K562 (cell line): ENCODE measurements around the gene ALG6. TPM values are rescaled to one million over a fixed set of nuclear protein-coding genes. Genes with fewer than 3 reads are reported as not detected.

Experiments used
- ATAC-seq: fragments of 200-7000 bp; cut with Tn5 transposase; 3 replicates; pipeline ENCODE4 v1.9.1; 2020; ENCODE audit warnings: moderate library complexity
- BruUV-seq: library from RNA; stranded (reverse); fragments of 400-500 nt; replicated peaks from 2 replicates; lab custom pipeline; 2021; lab: Mats Ljungman, UMichigan
- CTCF ChIA-PET: fragments of 300-600 bp; formaldehyde crosslinking; extraction: SDS; loops from one replicate; lab custom pipeline; 2021; ENCODE audit warnings: low intra/inter-chr PET ratio; lab: Yijun Ruan, JAX
- POLR2A ChIA-PET: fragments of 300-600, 350-650 bp; sonication (Branson Sonifier 250); formaldehyde crosslinking; extraction: SDS; loops from one replicate; lab custom pipeline; 2021; ENCODE audit warnings: antibody characterized with exemption, inconsistent platforms; lab: Yijun Ruan, JAX
- DNase-seq, 4 experiments: peaks; one replicate each; pipeline versions ENCODE4 v3.0.0 to v3.0.0-alpha.2; 2011 to 2018; ENCODE audit warnings: low spot score in 3 of 4, mixed read lengths in 3 of 4; ENCODE audit errors: extremely low read depth in 1 of 4
- FAIRE-seq: peaks from 2 replicates; lab custom pipeline; 2011; peaks lifted over from hg19 to GRCh38; lab: Jason Lieb, UNC
- H2AFZ ChIP-seq: 2 replicates; pipeline ENCODE4 v1.6.0; 2011; ENCODE audit warnings: low read depth, low read length, control low read depth, inconsistent platforms
- H3K27ac ChIP-seq: fragments of 200-600 bp; 3 replicates; pipeline ENCODE4 v1.8.0; 2011; ENCODE audit warnings: low read depth, mild to moderate bottlenecking, control low read depth, inconsistent platforms, low read length, moderate library complexity, mixed read lengths; ENCODE audit errors: extremely low read depth
- H3K27me3 ChIP-seq, 2 experiments: fragments of 300-600 bp in 1 of 2; 2 replicates in 1 of 2; 3 replicates in 1 of 2; pipeline versions ENCODE4 v1.6.0 to v1.8.0; 2011; ENCODE audit warnings: inconsistent platforms in 2 of 2, low read length in 2 of 2, mild to moderate bottlenecking in 1 of 2, mixed read lengths in 1 of 2, moderate library complexity in 1 of 2; ENCODE audit not compliant: control insufficient read depth in 2 of 2, insufficient read depth in 2 of 2
- H3K36me3 ChIP-seq: fragments of 300-600 bp; 3 replicates; pipeline ENCODE4 v1.8.0; 2011; ENCODE audit warnings: mild to moderate bottlenecking, low read length, inconsistent platforms; ENCODE audit not compliant: control insufficient read depth, insufficient read depth
- H3K4me1 ChIP-seq, 2 experiments: fragments of 200-600 bp in 1 of 2; replicated peaks in 1 of 2; 2 replicates in 1 of 2; 3 replicates in 1 of 2; pipeline versions ENCODE4 v1.5.1 to v1.8.0; 2011; ENCODE audit warnings: inconsistent platforms in 2 of 2, low read length in 2 of 2, mild to moderate bottlenecking in 1 of 2, mixed read lengths in 1 of 2, moderate library complexity in 1 of 2; ENCODE audit not compliant: control insufficient read depth in 2 of 2, insufficient read depth in 2 of 2
- H3K4me2 ChIP-seq: 2 replicates; pipeline ENCODE4 v1.6.1; 2011; ENCODE audit warnings: low read length, control low read depth, inconsistent platforms, mixed read lengths; ENCODE audit not compliant: insufficient read depth
- H3K4me3 ChIP-seq: fragments of 200-600 bp; sonication (generic), shearing (Covaris generic); 2 replicates; pipeline ENCODE4 v1.5.1; 2016; ENCODE audit warnings: control low read depth, inconsistent platforms
- H3K79me2 ChIP-seq: fragments of 200-600 bp; 3 replicates; pipeline ENCODE4 v1.8.0; 2011; ENCODE audit warnings: low read length, inconsistent platforms; ENCODE audit not compliant: control insufficient read depth, insufficient read depth
- H3K9ac ChIP-seq, 2 experiments: 2 replicates each; pipeline versions ENCODE4 v1.6.0 to v1.6.1; 2011; ENCODE audit warnings: low read depth in 2 of 2, low read length in 2 of 2, control low read depth in 1 of 2, inconsistent platforms in 1 of 2, mild to moderate bottlenecking in 1 of 2, mixed read lengths in 1 of 2; ENCODE audit not compliant: insufficient read depth in 1 of 2
- H3K9me1 ChIP-seq: one replicate; pipeline ENCODE4 v1.6.0; 2011; ENCODE audit warnings: inconsistent platforms, mild to moderate bottlenecking, low read length, moderate library complexity; ENCODE audit not compliant: control insufficient read depth, insufficient read depth
- H3K9me3 ChIP-seq: replicated peaks from 2 replicates; pipeline ENCODE4 v1.5.1; 2011; ENCODE audit warnings: low read depth, low read length, inconsistent platforms; ENCODE audit not compliant: control insufficient read depth, insufficient read depth
- H4K20me1 ChIP-seq: replicated peaks from 2 replicates; pipeline ENCODE4 v1.6.1; 2011; ENCODE audit warnings: low read length, inconsistent platforms, mixed read lengths; ENCODE audit not compliant: control insufficient read depth, insufficient read depth
- C11orf30 ChIP-seq: fragments of 450-650 bp; IDR thresholded peaks from 2 replicates; pipeline ENCODE4 v1.6.1; 2016; ENCODE audit warnings: low read depth, mild to moderate bottlenecking
- CEBPZ ChIP-seq: fragments of 150-350 bp; IDR thresholded peaks from 2 replicates; pipeline ENCODE4 v1.6.1; 2014; ENCODE audit warnings: low read depth, mild to moderate bottlenecking, low read length, borderline replicate concordance
- EP300 ChIP-seq: IDR thresholded peaks from 2 replicates; pipeline ENCODE4 v1.6.1; 2012; ENCODE audit warnings: low read length, improper control_type of control experiment
- KAT7 ChIP-seq: sonication (generic); formaldehyde crosslinking; IDR thresholded peaks from 2 replicates; pipeline ENCODE4 v1.8.0; 2022; ENCODE audit warnings: missing genetic modification reagents, mild to moderate bottlenecking, borderline replicate concordance
- NEUROD1 ChIP-seq: fragments of 150-350 bp; IDR thresholded peaks from 2 replicates; pipeline ENCODE4 v1.6.1; 2014; ENCODE audit warnings: borderline replicate concordance, low read length, low read depth; ENCODE audit not compliant: partially characterized antibody
- NFRKB ChIP-seq: fragments of 450-650 bp; IDR thresholded peaks from 2 replicates; pipeline ENCODE4 v1.6.1; 2016; ENCODE audit warnings: low read depth
- RBM17 ChIP-seq: fragments of 200-400 bp; formaldehyde crosslinking; IDR thresholded peaks from 2 replicates; pipeline ENCODE4 v1.6.1; 2017; ENCODE audit warnings: low read depth, mild to moderate bottlenecking, low read length, borderline replicate concordance
- RHOXF2B ChIP-seq: fragments of 250-450 bp; sonication (Bioruptor Pico); conservative IDR thresholded peaks from 2 replicates; pipeline ENCODE4 v1.5.1; 2021
- SRSF7 ChIP-seq: fragments of 200-400 bp; formaldehyde crosslinking; optimal IDR thresholded peaks from 2 replicates; pipeline ENCODE3; 2017; ENCODE audit warnings: mild to moderate bottlenecking, low read depth, low read length
- ZNF143 ChIP-seq: sonication (generic); formaldehyde crosslinking; IDR thresholded peaks from 2 replicates; pipeline ENCODE4 v1.9.0; 2022; ENCODE audit warnings: mild to moderate bottlenecking, missing genetic modification reagents
- WGBS: fragments of 100-300 bp; shearing (Covaris generic); methylation state at CpG from one replicate; pipeline ENCODE4 v1.1.6; 2016; ENCODE audit warnings: low coverage, mixed read lengths; ENCODE audit not compliant: insufficient coverage; ENCODE audit errors: missing lambda C conversion rate; 5-methylcytosine and 5-hydroxymethylcytosine counted together
- in situ Hi-C: fragments of 300-500 bp; cut with MboI; formaldehyde crosslinking; loops from 4 replicates; pipeline ENCODE4 v1.15.0; 2018; ENCODE audit warnings: inconsistent platforms, mixed read lengths
- intact Hi-C: fragments of 100-400 bp; cut with micrococcal nuclease; formaldehyde crosslinking; loops from 2 replicates; pipeline ENCODE4 v1.14.2; 2022
- polyA plus RNA-seq, 8 experiments: library from polyadenylated mRNA; depleted of rRNA in 4 of 8; stranded (reverse) in 5 of 8; unstranded in 3 of 8; fragments of >200 nt; fragmentation: Nextera tagmentation in 2 of 8; fragmentation: Illumina TruSeq in 1 of 8; extraction: Ambion mirVana in 2 of 8; extraction: Trizol in 1 of 8; gene quantifications; 2 replicates each; pipeline versions ENCODE4 v1.2.1 to v1.2.3, GENCODE V29; 2011 to 2014; ENCODE audit warnings: inconsistent platforms in 1 of 8, missing spikeins in 1 of 8
- total RNA-seq, 7 experiments: library from RNA; depleted of rRNA in 6 of 7; stranded (reverse); fragments of >200 nt in 6 of 7; fragmentation: Illumina TruSeq in 2 of 7; extraction: Trizol in 2 of 7; gene quantifications; 2 replicates each; pipeline versions ENCODE4 v1.2.1 to v1.2.3, GENCODE V29; 2011 to 2021; ENCODE audit warnings: low replicate concordance in 1 of 7
- TF ChIP-seq, protein P1 (sequence below): fragments of 200-400 bp; formaldehyde crosslinking; IDR thresholded peaks from 2 replicates; pipeline ENCODE4 v1.6.1; 2017; ENCODE audit warnings: mild to moderate bottlenecking, low read depth, low read length, moderate library complexity

Gene ALG6
- total and polyA plus RNA-seq, 9 of the 15 experiments (the other 6 are each of a cell fraction or from before 2014, with no cell fraction given) = 14.6 to 35.7 (median 23.3) TPM

- Histone ChIP-seq H3K9ac (no peak overlapping the region), H3K36me3 (peaks cover 29% of the 10 kb centered on the region; the same call in 2 of the 3 replicates), H3K79me2 (no peaks in the 10 kb centered on the region), H3K27me3 (no peaks in the 10 kb centered on the region), H3K4me2 (no peak overlapping the region), H3K9me1 (no peaks in the 10 kb centered on the region), H3K27ac (no peak overlapping the region), H3K4me3 (no peak overlapping the region), H4K20me1 (no peaks in the 10 kb centered on the region), H3K4me1 (no peaks in the 10 kb centered on the region), H3K9me3 (no peaks in the 10 kb centered on the region), H2AFZ (no peak overlapping the region)
- CTCF ChIA-PET = no interaction called here
- DNase-seq (no peak), ATAC-seq (no peak), FAIRE-seq (no peak)
- BruUV-seq = no TSS peak
- WGBS = 89% methylated on average over 2 of the region's 2 CpGs
- TF ChIP-seq CEBPZ (no peak), NFRKB (no peak), EP300 (no peak), KAT7 (CRISPR knock-in tag) (no peak), C11orf30 (no peak), ZNF143 (no peak), NEUROD1 (no peak), RBM17 (no peak), RHOXF2B (CRISPR knock-in tag) (no peak), SRSF7 (no peak)
- TF ChIP-seq, protein P1, sequence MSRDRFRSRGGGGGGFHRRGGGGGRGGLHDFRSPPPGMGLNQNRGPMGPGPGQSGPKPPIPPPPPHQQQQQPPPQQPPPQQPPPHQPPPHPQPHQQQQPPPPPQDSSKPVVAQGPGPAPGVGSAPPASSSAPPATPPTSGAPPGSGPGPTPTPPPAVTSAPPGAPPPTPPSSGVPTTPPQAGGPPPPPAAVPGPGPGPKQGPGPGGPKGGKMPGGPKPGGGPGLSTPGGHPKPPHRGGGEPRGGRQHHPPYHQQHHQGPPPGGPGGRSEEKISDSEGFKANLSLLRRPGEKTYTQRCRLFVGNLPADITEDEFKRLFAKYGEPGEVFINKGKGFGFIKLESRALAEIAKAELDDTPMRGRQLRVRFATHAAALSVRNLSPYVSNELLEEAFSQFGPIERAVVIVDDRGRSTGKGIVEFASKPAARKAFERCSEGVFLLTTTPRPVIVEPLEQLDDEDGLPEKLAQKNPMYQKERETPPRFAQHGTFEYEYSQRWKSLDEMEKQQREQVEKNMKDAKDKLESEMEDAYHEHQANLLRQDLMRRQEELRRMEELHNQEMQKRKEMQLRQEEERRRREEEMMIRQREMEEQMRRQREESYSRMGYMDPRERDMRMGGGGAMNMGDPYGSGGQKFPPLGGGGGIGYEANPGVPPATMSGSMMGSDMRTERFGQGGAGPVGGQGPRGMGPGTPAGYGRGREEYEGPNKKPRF = no peak
- intact Hi-C loops = no loop called here
- in situ Hi-C loops = no loop called here
- POLR2A ChIA-PET = no interaction called here
Measured at GRCh38 chr1:63453232-63453631, 85.8 kb downstream of the ALG6 start.
